Glutamatergic neuron (in vitro differentiated cells): ENCODE measurements around the gene PRKAG2. TPM values are rescaled to one million over a fixed set of nuclear protein-coding genes. Genes with fewer than 3 reads are reported as not detected.

Experiments
- DNase-seq: peaks from one replicate; pipeline ENCODE4 v3.0.0; 2022
- H3K27ac Mint-ChIP-seq: one replicate; pipeline ENCODE4 v1.8.0; 2020; ENCODE audit warnings: mild to moderate bottlenecking, mixed read lengths, inconsistent platforms; ENCODE audit not compliant: unreplicated experiment
- H3K27me3 Mint-ChIP-seq: one replicate; pipeline ENCODE4 v1.8.0; 2020; ENCODE audit warnings: mild to moderate bottlenecking, moderate library complexity, mixed read lengths, inconsistent platforms; ENCODE audit not compliant: unreplicated experiment
- H3K36me3 Mint-ChIP-seq: one replicate; pipeline ENCODE4 v1.8.0; 2020; ENCODE audit warnings: mild to moderate bottlenecking, mixed read lengths, inconsistent platforms; ENCODE audit not compliant: unreplicated experiment
- H3K4me1 Mint-ChIP-seq: one replicate; pipeline ENCODE4 v1.8.0; 2020; ENCODE audit warnings: mild to moderate bottlenecking, low read depth, mixed read lengths, inconsistent platforms; ENCODE audit not compliant: unreplicated experiment
- H3K4me3 Mint-ChIP-seq: one replicate; pipeline ENCODE4 v1.8.0; 2020; ENCODE audit warnings: mild to moderate bottlenecking, mixed read lengths, inconsistent platforms; ENCODE audit not compliant: unreplicated experiment
- H3K9me3 Mint-ChIP-seq: one replicate; pipeline ENCODE4 v1.8.0; 2020; ENCODE audit warnings: mild to moderate bottlenecking, moderate library complexity, mixed read lengths, inconsistent platforms; ENCODE audit not compliant: unreplicated experiment
- CTCF ChIP-seq: fragments of 200-600 bp; sonication (generic); IDR thresholded peaks from one replicate; pipeline ENCODE4 v1.5.0; 2021; ENCODE audit not compliant: partially characterized antibody, unreplicated experiment
- total RNA-seq: library from RNA; stranded (reverse); fragmentation: NEBNext Ultra II Directional; extraction: Animal tissue kit (Norgen Biotek cat#: 25700); gene quantifications from one replicate; pipeline ENCODE4 v1.2.1, GENCODE V29; 2021; ENCODE audit not compliant: unreplicated experiment

PRKAG2 gene
- total RNA-seq, 1 donor from 2014 or later, result 24.7 TPM

GRCh38 chr7:151634643-151635042 lies 242.3 kb downstream of the PRKAG2 start:
- DNase-seq, result no peak
- Mint-ChIP-seq H3K4me1 (no peaks in the 10 kb centered on the region), H3K9me3 (peaks cover 2% of the 10 kb centered on the region), H3K36me3 (no peaks in the 10 kb centered on the region), H3K4me3 (no peak overlapping the region), H3K27ac (no peak overlapping the region), H3K27me3 (peaks cover 8% of the 10 kb centered on the region)
- no peak for TF ChIP-seq CTCF

- Mint-ChIP-seq H3K27ac (no peak overlapping the region), H3K9me3 (peaks cover 2% of the 10 kb centered on the region), H3K4me3 (no peak overlapping the region), H3K4me1 (peaks cover 3% of the 10 kb centered on the region), H3K36me3 (no peaks in the 10 kb centered on the region), H3K27me3 (peaks cover 8% of the 10 kb centered on the region)
- no peak for DNase-seq
- TF ChIP-seq CTCF, result no peak
Measured at GRCh38 chr7:151633516-151633812, 243.5 kb downstream of the PRKAG2 start.

- no peak for TF ChIP-seq CTCF
- Mint-ChIP-seq H3K9me3 (peaks cover 2% of the 10 kb centered on the region), H3K27ac (peak overlapping the region; percentile 28), H3K27me3 (peaks cover 8% of the 10 kb centered on the region), H3K4me3 (peak overlapping the region; percentile 88), H3K36me3 (no peaks in the 10 kb centered on the region), H3K4me1 (peaks cover 3% of the 10 kb centered on the region)
- DNase-seq, result peak; percentile 31
Measured at GRCh38 chr7:151632750-151633515, 244.0 kb downstream of the PRKAG2 start.

- peaks cover 3% of the 10 kb centered on the region for H3K4me1 Mint-ChIP-seq
- peak overlapping the region; percentile 28 for H3K27ac Mint-ChIP-seq
- peak; percentile 87 for DNase-seq
- H3K27me3 Mint-ChIP-seq, result peaks cover 9% of the 10 kb centered on the region
- peak overlapping the region; percentile 88 for H3K4me3 Mint-ChIP-seq
- no peaks in the 10 kb centered on the region for H3K36me3 Mint-ChIP-seq
- TF ChIP-seq CTCF, result no peak
- H3K9me3 Mint-ChIP-seq, result peaks cover 2% of the 10 kb centered on the region
Measured at GRCh38 chr7:151631953-151632749, 244.8 kb downstream of the PRKAG2 start.

GRCh38 chr7:151631570-151631952 lies 245.4 kb downstream of the PRKAG2 start:
- TF ChIP-seq CTCF, result peak; percentile 19
- Mint-ChIP-seq H3K27ac (peak overlapping the region; percentile 65), H3K4me3 (peak overlapping the region; percentile 89), H3K9me3 (peaks cover 2% of the 10 kb centered on the region), H3K27me3 (peaks cover 8% of the 10 kb centered on the region), H3K4me1 (peaks cover 3% of the 10 kb centered on the region), H3K36me3 (no peaks in the 10 kb centered on the region)
- no peak for DNase-seq
